Neural cell (in vitro differentiated cells): Measurements from ENCODE around the gene NPAS3. TPM values are rescaled to one million over a fixed set of nuclear protein-coding genes. Genes with fewer than 3 reads are reported as not detected.

Experiments
- H2AFZ ChIP-seq: fragments of 200-600, 300-800 bp; sonication (generic), shearing (Covaris generic); 2 replicates; pipeline ENCODE4 v1.6.0; 2014; ENCODE audit warnings: low read depth, mild to moderate bottlenecking, antibody characterized with exemption, low read length, moderate library complexity
- H3F3A ChIP-seq: fragments of 200-600 bp; shearing (Covaris generic); 2 replicates; pipeline ENCODE4 v1.6.1; 2016; ENCODE audit warnings: mild to moderate bottlenecking, moderate library complexity, mixed read lengths, antibody characterized with exemption, low read length; ENCODE audit not compliant: insufficient read depth, poor library complexity, severe bottlenecking
- H3K27ac ChIP-seq: fragments of 200-600, 300-800 bp; sonication (generic), shearing (Covaris generic); 2 replicates; pipeline ENCODE4 v1.5.1; 2014; ENCODE audit warnings: mild to moderate bottlenecking, low read length, moderate library complexity
- H3K27me3 ChIP-seq: fragments of 300-800, 200-600 bp; sonication (generic), shearing (Covaris generic); 2 replicates; pipeline ENCODE4 v1.6.0; 2014; ENCODE audit warnings: mild to moderate bottlenecking, low read depth, low read length, moderate library complexity; ENCODE audit not compliant: insufficient read depth
- H3K36me3 ChIP-seq: fragments of 300-800, 200-600 bp; sonication (generic), shearing (Covaris generic); 2 replicates; pipeline ENCODE4 v1.5.1; 2014; ENCODE audit warnings: mild to moderate bottlenecking, antibody characterized with exemption, low read length, moderate library complexity; ENCODE audit not compliant: insufficient read depth
- H3K4me2 ChIP-seq: fragments of 300-800, 200-600 bp; sonication (generic), shearing (Covaris generic); 2 replicates; pipeline ENCODE4 v1.6.0; 2014; ENCODE audit warnings: mild to moderate bottlenecking, low read length
- H3K4me3 ChIP-seq: fragments of 300-800, 200-600 bp; sonication (generic), shearing (Covaris generic); 2 replicates; pipeline ENCODE4 v1.5.1; 2014; ENCODE audit warnings: mild to moderate bottlenecking, low read length, moderate library complexity
- H3K79me2 ChIP-seq: fragments of 200-600 bp; shearing (Covaris generic); replicated peaks from 2 replicates; pipeline ENCODE4 v1.6.0; 2014; ENCODE audit warnings: mild to moderate bottlenecking, low read length, moderate library complexity; ENCODE audit not compliant: insufficient read depth
- H3K9ac ChIP-seq: fragments of 300-800, 200-600 bp; sonication (generic), shearing (Covaris generic); 2 replicates; pipeline ENCODE4 v1.6.1; 2016; ENCODE audit warnings: mild to moderate bottlenecking, low read length, mixed read lengths
- H3K9me2 ChIP-seq: fragments of 200-600 bp; shearing (Covaris generic); 2 replicates; pipeline ENCODE4 v1.6.1; 2016; ENCODE audit warnings: mild to moderate bottlenecking, low read length, mixed read lengths; ENCODE audit not compliant: insufficient read depth
- H3K9me3 ChIP-seq: fragments of 200-600, 300-800 bp; sonication (generic), shearing (Covaris generic); 2 replicates; pipeline ENCODE4 v1.6.1; 2016; ENCODE audit warnings: mild to moderate bottlenecking, mixed run types, low read length, moderate library complexity, mixed read lengths
- H4K20me1 ChIP-seq: fragments of 200-600 bp; shearing (Covaris generic); 2 replicates; pipeline ENCODE4 v1.6.1; 2016; ENCODE audit warnings: mild to moderate bottlenecking, mixed run types; ENCODE audit not compliant: insufficient read depth
- CTCF ChIP-seq: fragments of 450-650 bp; IDR thresholded peaks from 2 replicates; pipeline ENCODE4 v1.5.1; 2014; ENCODE audit warnings: antibody characterized with exemption, mild to moderate bottlenecking, moderate library complexity; ENCODE audit not compliant: poor library complexity, severe bottlenecking
- EP300 ChIP-seq: fragments of 450-650 bp; conservative IDR thresholded peaks from 2 replicates; pipeline ENCODE4 v1.6.1; 2014; ENCODE audit warnings: antibody characterized with exemption, mild to moderate bottlenecking, moderate library complexity; ENCODE audit not compliant: poor library complexity, severe bottlenecking
- EZH2 ChIP-seq: fragments of 200-600, 300-800 bp; shearing (Covaris generic), sonication (generic); IDR thresholded peaks from 2 replicates; pipeline ENCODE4 v1.6.1; 2014; ENCODE audit warnings: antibody characterized with exemption, low read length, borderline replicate concordance, mild to moderate bottlenecking; ENCODE audit not compliant: insufficient read depth, poor library complexity, severe bottlenecking
- MXI1 ChIP-seq: fragments of 450-650 bp; conservative IDR thresholded peaks from 2 replicates; pipeline ENCODE4 v1.6.1; 2014; ENCODE audit warnings: antibody characterized with exemption, mild to moderate bottlenecking; ENCODE audit not compliant: poor library complexity, severe bottlenecking
- POLR2AphosphoS5 ChIP-seq: IDR thresholded peaks from 2 replicates; pipeline ENCODE4 v1.6.1; 2012
- RAD21 ChIP-seq: fragments of 450-650 bp; conservative IDR thresholded peaks from 2 replicates; pipeline ENCODE4 v1.6.1; 2014; ENCODE audit warnings: antibody characterized with exemption, mild to moderate bottlenecking, moderate library complexity
- REST ChIP-seq: IDR thresholded peaks from 2 replicates; pipeline ENCODE4 v1.6.1; 2012; ENCODE audit warnings: borderline replicate concordance
- SMC3 ChIP-seq: fragments of 450-650 bp; conservative IDR thresholded peaks from 2 replicates; pipeline ENCODE4 v1.6.1; 2014; ENCODE audit warnings: antibody characterized with exemption, mild to moderate bottlenecking, moderate library complexity; ENCODE audit not compliant: poor library complexity
- TAF1 ChIP-seq: IDR thresholded peaks from 2 replicates; pipeline ENCODE4 v1.6.1; 2012; ENCODE audit warnings: low read depth
- polyA plus RNA-seq: library from polyadenylated mRNA; depleted of rRNA; stranded (reverse); fragments of >200 nt; gene quantifications from 2 replicates; pipeline ENCODE4 v1.2.3, GENCODE V29; 2014

Gene NPAS3
- polyA plus RNA-seq, 1 donor from 2014 or later, result 1.3 TPM

- H4K20me1 ChIP-seq, result no peaks in the 10 kb centered on the region
- no peaks in the 10 kb centered on the region for H3K9me2 ChIP-seq
- no peak overlapping the region for H3K27ac ChIP-seq
- H3K79me2 ChIP-seq, result no peaks in the 10 kb centered on the region
- H3K27me3 ChIP-seq, result no peaks in the 10 kb centered on the region
- H3K9ac ChIP-seq, result no peak overlapping the region
- H3K4me2 ChIP-seq, result no peak overlapping the region
- H3K4me3 ChIP-seq, result no peak overlapping the region
- no peaks in the 10 kb centered on the region for H3K36me3 ChIP-seq
- no peaks in the 10 kb centered on the region for H3K9me3 ChIP-seq
- no peak overlapping the region for H2AFZ ChIP-seq
- H3F3A ChIP-seq, result no peaks in the 10 kb centered on the region
- no peak for TF ChIP-seq CTCF
- no peak for TF ChIP-seq TAF1
Measured at GRCh38 chr14:32913725-32914124, 25.0 kb upstream of the NPAS3 start.

- Histone ChIP-seq H3K9me3 (no peaks in the 10 kb centered on the region), H3K27ac (no peak overlapping the region), H3K27me3 (no peaks in the 10 kb centered on the region), H2AFZ (no peak overlapping the region), H3K79me2 (no peaks in the 10 kb centered on the region), H3K36me3 (no peaks in the 10 kb centered on the region), H3K4me2 (no peak overlapping the region), H3F3A (no peaks in the 10 kb centered on the region), H3K4me3 (no peak overlapping the region), H3K9me2 (no peaks in the 10 kb centered on the region), H4K20me1 (no peaks in the 10 kb centered on the region), H3K9ac (no peak overlapping the region)
- TF ChIP-seq RAD21 (no peak), EP300 (no peak), CTCF (no peak), SMC3 (no peak), POLR2AphosphoS5 (no peak), MXI1 (no peak), TAF1 (no peak), REST (no peak), EZH2 (no peak)
Measured at GRCh38 chr14:32914391-32914790, 24.3 kb upstream of the NPAS3 start.
